Mucosa of stomach (tissue), 1 donor: Measurements from ENCODE around the gene FRMD4A.

Source experiments
- H3K27me3 ChIP-seq: one replicate; pipeline ENCODE4 v1.7.0; 2013; ENCODE audit warnings: mild to moderate bottlenecking, low read length; ENCODE audit not compliant: control insufficient read depth, insufficient read depth
- H3K36me3 ChIP-seq: one replicate; pipeline ENCODE4 v1.7.0; 2013; ENCODE audit warnings: low read length; ENCODE audit not compliant: control insufficient read depth, insufficient read depth
- H3K4me1 ChIP-seq: one replicate; pipeline ENCODE4 v1.7.0; 2013; ENCODE audit warnings: mild to moderate bottlenecking, low read length; ENCODE audit not compliant: control insufficient read depth, insufficient read depth
- H3K4me3 ChIP-seq: one replicate; pipeline ENCODE4 v1.7.0; 2013; ENCODE audit warnings: low read length
- H3K9ac ChIP-seq: one replicate; pipeline ENCODE4 v1.7.0; 2013; ENCODE audit warnings: mild to moderate bottlenecking, low read length, moderate library complexity
- H3K9me3 ChIP-seq: one replicate; pipeline ENCODE4 v1.7.0; 2013; ENCODE audit warnings: mild to moderate bottlenecking, low read length, moderate library complexity; ENCODE audit not compliant: control insufficient read depth
- donor health status: Pancreatic carcinoma.

Gene FRMD4A

DNA sequence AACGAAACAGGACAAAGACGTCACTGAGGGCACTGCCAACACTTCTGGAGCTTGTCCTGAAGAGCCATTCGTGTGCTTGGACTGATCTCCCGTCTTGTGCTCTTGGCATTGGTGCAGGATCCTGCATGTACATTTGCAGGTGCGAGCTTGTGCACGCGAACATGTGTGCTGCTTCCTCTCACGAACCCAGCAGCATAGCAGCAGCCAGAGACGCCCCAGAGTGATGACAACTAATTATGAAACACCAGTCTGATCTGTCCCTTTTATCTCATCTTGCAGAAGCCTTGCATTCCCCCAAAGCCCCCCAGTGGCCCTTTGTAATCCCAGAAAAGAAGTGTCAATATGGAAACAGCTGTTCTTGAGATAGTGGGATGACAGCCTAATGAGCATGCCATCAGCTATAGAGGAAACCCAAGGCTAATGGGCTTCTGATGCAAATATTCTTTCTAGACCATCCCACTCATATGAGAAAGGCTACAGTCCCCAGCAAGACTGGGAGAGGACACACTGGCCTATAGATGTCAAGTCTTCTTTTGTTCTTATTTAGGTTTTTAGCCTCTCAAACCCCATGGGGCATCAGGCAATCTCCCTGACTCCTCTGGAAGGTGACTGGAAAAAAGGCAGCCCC lies 310.6 kb downstream of the FRMD4A start:
- H3K36me3 ChIP-seq: no peaks in the 10 kb centered on the region
- no peaks in the 10 kb centered on the region for H3K27me3 ChIP-seq
- H3K4me3 ChIP-seq: no peak overlapping the region
- H3K4me1 ChIP-seq: no peaks in the 10 kb centered on the region
- H3K9ac ChIP-seq: no peak overlapping the region
- no peaks in the 10 kb centered on the region for H3K9me3 ChIP-seq

DNA sequence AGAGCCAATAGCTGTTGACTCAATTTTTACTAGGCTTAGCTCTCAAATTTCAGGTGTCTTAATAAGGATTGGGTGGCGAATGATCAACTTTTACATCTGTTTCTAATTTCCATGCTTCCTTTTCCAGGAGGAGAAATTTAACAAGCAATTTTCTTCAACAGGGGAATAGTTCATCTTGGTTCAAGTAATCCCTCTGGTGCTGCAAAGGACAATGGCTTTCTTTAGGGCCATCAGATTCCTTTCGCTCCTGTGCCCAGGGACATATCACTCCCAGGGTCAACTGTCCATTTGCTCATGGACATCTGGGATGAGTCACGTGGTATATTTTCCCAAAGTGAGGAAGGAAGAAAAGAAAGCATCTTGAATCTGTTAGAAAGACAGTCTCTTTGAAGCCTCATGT lies 313.3 kb downstream of the FRMD4A start:
- Histone ChIP-seq H3K4me3 (no peak overlapping the region), H3K27me3 (no peaks in the 10 kb centered on the region)

DNA sequence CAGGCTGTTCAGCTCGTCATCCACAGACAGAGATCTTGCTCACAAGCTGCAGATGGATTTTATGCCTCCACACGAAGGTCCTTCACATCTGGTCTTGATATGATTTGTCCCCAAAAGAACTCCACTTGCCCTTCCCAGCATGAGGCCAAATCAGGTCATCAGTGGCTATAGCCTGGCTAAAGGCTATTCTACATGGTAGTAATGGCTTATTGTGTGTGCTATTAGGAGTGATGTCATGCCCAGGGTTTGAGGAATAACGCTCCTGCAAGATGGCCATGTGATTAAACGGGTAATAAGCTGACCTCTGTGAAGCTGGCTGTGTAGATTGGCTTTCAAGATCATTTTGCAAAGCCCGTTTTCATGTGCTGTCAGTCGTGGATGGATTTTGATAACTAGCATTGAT lies 313.8 kb downstream of the FRMD4A start:
- Histone ChIP-seq H3K9ac (no peak overlapping the region), H3K4me3 (no peak overlapping the region), H3K27me3 (no peaks in the 10 kb centered on the region), H3K9me3 (no peaks in the 10 kb centered on the region), H3K36me3 (no peaks in the 10 kb centered on the region), H3K4me1 (no peaks in the 10 kb centered on the region)

More for the DNA sequence above, 313.3 kb downstream of the FRMD4A start:
- H3K9me3 ChIP-seq: no peaks in the 10 kb centered on the region
- no peak overlapping the region for H3K9ac ChIP-seq
- H3K36me3 ChIP-seq: no peaks in the 10 kb centered on the region
- no peaks in the 10 kb centered on the region for H3K4me1 ChIP-seq

DNA sequence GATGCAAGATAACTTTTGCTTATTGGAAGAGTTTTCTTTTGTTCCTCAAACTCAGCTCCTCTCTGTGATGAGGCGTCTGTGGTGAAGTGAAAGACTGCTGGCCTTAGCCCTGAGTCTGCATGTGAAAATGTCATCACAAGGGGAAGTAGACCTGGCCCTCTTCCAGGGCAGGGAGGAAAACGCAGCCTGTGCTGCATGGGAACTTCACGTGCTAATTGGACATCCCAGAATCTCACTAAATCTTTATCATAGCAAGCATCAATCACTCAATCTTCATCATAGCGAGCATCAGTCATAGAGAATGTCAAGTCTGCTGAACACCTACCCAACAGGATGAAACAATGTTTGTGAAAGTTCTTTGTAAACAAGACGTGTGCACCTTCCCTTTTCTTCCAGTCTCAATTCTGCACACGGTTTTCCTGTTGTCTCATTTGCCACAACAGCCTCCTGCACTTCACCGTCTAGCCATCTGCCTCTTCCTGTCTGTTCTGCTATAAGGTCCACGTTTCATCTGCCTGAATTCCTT lies 314.6 kb downstream of the FRMD4A start:
- no peaks in the 10 kb centered on the region for H3K4me1 ChIP-seq
- no peaks in the 10 kb centered on the region for H3K36me3 ChIP-seq
- no peaks in the 10 kb centered on the region for H3K9me3 ChIP-seq

DNA sequence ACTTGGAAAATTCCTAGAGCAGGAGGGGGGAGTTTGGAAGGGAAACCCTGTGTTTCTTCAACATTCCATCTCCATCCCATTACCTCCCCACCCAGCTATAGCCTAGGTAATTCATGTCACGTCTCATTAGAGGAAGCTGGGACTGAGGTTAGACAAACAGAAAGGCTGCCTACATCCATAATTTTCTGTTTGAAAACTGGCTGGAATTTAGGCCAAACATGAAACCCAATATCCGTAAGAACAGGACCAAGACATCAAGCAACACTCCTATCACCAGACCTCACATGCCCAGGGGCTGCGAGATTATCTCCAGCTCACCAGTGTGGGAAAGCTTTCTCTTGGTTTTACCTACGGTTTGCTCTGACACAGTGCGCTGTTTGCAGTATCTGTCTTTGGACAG lies 316.3 kb downstream of the FRMD4A start:
- no peaks in the 10 kb centered on the region for H3K9me3 ChIP-seq
- no peak overlapping the region for H3K4me3 ChIP-seq
- peaks cover 6% of the 10 kb centered on the region for H3K27me3 ChIP-seq

More for the DNA sequence above, 314.6 kb downstream of the FRMD4A start:
- no peak overlapping the region for H3K9ac ChIP-seq
- no peak overlapping the region for H3K4me3 ChIP-seq
- no peaks in the 10 kb centered on the region for H3K27me3 ChIP-seq

DNA sequence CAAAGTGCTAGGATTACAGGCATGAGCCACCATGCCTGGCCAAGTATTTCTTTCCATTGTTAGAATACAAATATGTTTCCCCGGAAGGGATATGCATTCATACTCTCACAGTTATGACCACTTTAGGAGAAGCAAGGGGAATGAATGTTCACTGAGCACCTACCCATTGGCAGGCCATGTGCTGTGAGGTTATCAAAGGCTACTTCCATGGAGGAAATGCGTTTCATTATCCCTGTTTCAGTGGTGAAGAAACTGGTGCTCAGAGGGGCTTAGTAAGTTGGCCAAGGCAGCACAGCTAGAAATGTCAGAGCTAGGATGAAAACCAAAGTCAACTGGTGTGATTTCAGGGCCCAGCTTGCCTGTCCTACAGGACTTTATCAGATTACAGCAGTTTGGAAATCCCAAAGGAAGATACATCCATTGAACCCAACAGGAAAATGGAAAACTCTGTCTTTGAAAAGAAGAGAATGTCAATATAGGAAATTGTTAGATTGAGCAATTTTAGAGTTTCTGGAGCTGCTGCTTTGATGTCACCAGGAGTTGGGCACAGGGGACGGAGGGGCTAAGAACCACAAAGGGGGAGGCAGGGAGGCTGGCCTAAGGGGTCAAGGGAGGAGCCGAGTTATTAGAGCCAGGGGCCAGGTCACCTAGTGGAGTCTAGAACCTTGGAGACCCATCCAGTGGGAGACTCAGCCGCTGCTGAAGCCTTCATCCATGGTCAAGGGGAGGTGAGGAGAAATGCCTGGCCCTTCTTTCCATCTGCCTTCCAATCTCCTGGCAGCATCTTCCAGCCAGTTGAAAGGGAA lies 319.8 kb downstream of the FRMD4A start:
- Histone ChIP-seq H3K4me3 (no peak overlapping the region), H3K27me3 (peaks cover 16% of the 10 kb centered on the region), H3K4me1 (no peaks in the 10 kb centered on the region)

More for the DNA sequence above, 316.3 kb downstream of the FRMD4A start:
- H3K36me3 ChIP-seq: no peaks in the 10 kb centered on the region
- H3K9ac ChIP-seq: no peak overlapping the region
- H3K4me1 ChIP-seq: no peaks in the 10 kb centered on the region

DNA sequence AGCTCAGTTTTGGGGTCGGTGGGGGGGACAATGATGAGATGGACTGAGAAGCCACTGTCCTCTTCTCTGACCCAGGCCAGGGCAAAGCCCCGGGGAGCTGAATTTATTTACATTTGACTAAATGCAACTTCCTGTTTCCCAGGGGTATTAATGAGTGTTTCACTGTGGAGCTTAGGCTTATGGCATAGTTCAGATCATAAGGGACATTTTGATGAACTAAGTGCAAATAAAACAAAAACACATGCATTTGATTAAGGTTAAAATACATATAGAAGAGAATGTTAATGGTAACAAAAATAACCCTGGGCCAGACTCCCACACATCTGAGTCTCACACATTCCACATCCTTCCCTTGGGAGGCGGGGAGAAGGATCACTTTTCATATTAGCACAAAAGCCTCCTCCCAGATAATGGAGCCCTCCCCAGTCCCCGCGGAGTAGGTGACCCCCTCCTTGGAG lies 320.6 kb downstream of the FRMD4A start:
- H3K9me3 ChIP-seq: no peaks in the 10 kb centered on the region
- no peak overlapping the region for H3K9ac ChIP-seq
- H3K4me3 ChIP-seq: no peak overlapping the region
- H3K27me3 ChIP-seq: peaks cover 16% of the 10 kb centered on the region
- H3K36me3 ChIP-seq: no peaks in the 10 kb centered on the region
- no peaks in the 10 kb centered on the region for H3K4me1 ChIP-seq

More for the DNA sequence above, 319.8 kb downstream of the FRMD4A start:
- no peaks in the 10 kb centered on the region for H3K36me3 ChIP-seq
- no peak overlapping the region for H3K9ac ChIP-seq
- H3K9me3 ChIP-seq: no peaks in the 10 kb centered on the region

DNA sequence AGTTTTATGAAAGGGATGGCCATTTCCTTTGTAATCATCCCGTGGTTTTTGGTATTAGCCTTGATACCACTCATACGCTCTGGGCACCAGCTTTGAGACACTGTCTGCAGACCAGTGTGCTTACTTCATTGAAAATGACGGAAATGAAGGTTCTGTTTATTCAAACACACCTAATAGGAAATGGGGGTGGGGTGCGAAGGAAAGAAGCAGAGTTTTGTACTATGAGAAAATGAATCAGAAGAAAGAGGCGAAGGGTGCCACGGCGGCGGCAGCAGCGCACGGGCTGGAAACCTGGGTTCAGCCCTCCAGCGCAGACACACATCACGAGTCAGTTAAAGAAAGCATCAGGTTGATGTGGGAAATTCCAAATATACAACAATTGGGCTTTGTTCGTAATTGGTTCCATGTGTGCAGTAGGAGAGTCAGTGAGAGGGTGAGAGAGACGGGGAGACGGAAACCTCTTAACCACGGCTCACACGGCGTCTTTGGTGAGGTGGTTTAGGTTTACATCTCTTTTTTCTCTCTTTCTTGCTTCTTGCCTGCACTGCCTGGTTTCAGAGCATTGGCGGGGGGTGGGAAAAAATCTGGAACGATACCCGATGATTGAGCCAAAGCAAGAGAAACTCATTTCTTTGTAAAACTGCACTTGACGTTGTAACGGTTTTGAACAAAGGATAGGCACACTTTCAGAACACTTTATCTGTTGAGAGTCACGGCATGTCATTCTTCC lies 321.2 kb downstream of the FRMD4A start:
- Histone ChIP-seq H3K9me3 (no peaks in the 10 kb centered on the region), H3K9ac (no peak overlapping the region), H3K4me3 (no peak overlapping the region), H3K4me1 (no peaks in the 10 kb centered on the region), H3K27me3 (peaks cover 16% of the 10 kb centered on the region), H3K36me3 (no peaks in the 10 kb centered on the region)

DNA sequence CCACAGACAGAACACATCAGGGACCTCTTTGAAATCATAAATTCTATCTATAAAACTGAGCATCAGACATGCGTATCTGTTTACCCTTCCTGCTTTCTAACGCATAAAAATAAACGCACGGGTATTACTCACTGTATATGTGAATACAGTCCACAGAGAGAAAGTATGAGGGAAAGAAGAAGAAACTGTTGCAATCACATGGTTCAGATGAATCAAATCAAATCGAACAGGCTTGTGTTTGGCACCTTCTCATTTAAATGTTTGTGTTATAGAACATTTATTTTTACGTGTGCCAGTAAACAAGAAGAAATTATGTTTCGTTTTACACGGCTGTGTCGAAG lies 322.0 kb downstream of the FRMD4A start:
- Histone ChIP-seq H3K4me3 (no peak overlapping the region), H3K9ac (no peak overlapping the region), H3K9me3 (no peaks in the 10 kb centered on the region), H3K27me3 (peaks cover 16% of the 10 kb centered on the region), H3K36me3 (no peaks in the 10 kb centered on the region), H3K4me1 (no peaks in the 10 kb centered on the region)

DNA sequence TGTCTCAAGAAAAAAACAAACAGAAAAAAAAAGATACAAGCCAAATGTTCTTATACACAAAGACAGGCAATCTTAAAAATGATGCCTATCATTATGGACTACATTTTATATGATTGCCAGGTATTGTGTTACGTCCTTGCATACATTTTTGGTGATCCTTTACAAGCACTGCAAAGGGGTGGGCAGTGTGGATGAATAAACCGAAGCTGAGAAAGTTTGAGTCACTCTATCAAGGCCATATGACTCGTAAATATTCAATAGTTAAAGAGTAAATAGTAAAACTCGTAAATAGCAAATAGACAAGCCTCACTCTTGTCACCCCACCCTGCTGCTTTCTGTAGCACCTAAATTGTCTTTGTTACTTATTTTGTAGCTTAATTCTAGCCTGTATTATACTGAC lies 326.2 kb downstream of the FRMD4A start:
- no peak overlapping the region for H3K9ac ChIP-seq
- H3K4me1 ChIP-seq: no peaks in the 10 kb centered on the region
- H3K27me3 ChIP-seq: peaks cover 11% of the 10 kb centered on the region
- no peak overlapping the region for H3K4me3 ChIP-seq
- H3K36me3 ChIP-seq: no peaks in the 10 kb centered on the region
- H3K9me3 ChIP-seq: no peaks in the 10 kb centered on the region

DNA sequence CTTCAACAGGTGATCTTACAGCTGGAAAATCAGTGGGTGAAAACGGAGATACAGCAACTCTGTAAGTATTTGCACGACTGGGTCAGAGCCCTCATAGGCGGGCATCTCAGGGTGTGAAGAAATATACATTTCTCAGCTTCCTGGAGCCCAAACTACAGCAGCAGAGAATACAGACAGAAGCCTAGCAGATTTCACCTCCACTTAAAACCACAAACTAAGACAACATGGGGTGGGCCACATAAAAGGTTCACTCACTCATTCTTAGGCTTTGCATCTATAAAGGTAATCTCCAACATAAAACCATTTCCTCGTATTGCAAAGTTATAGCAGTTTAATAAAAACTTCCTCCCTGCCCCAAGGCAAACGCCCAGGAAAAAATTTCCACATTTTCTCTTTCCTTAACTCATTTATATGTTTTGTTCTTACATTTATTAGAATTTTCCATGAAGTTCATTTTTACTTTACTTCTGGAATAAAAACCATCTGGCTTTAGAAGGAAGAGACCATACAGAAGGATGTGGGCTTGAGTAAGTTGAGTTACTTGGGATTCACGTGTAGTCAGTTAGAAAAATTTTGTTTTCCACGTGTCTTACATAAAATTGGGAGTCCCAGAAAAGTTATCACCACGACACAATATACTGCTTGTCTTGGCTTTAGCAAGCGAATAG lies 327.1 kb downstream of the FRMD4A start:
- Histone ChIP-seq H3K9me3 (no peaks in the 10 kb centered on the region), H3K9ac (no peak overlapping the region), H3K4me1 (no peaks in the 10 kb centered on the region), H3K27me3 (peaks cover 5% of the 10 kb centered on the region), H3K4me3 (no peak overlapping the region), H3K36me3 (no peaks in the 10 kb centered on the region)
